Measurements from ENCODE around the gene MALSU1. TPM values are rescaled to one million over a fixed set of nuclear protein-coding genes. Genes with fewer than 3 reads are reported as not detected.
A peak's percentile ranks its signal among the peaks of the same experiment; 100 is the strongest.

MALSU1 gene
- total RNA-seq, 3 donors from 2014 or later (not counting 1 experiment from before 2014, with no cell fraction given) = 23.4 to 31.8 (median 26.3) TPM

DNA sequence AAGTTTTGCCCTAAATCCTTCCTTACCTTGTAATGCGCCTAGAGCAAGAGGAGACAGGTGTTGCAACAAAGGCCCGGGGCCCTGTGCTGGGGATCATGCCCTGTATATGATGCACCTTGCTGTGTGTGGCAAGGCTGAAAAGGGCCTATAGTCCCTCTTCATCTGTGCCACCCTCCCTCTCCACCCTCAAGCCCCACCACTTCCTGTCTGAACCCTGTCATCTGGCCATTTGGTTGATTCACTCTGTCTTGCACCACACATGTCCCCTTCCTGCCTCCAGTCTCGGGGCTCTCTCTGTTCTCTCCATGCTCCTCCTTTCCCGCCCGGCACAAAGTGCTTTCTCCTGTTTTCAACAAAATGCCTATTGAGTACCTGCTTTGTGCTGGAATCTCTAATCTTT, 11.5 kb upstream of the MALSU1 start:
- intact Hi-C loops (cut with micrococcal nuclease) = no loop called here
- TF ChIP-seq, protein P1, sequence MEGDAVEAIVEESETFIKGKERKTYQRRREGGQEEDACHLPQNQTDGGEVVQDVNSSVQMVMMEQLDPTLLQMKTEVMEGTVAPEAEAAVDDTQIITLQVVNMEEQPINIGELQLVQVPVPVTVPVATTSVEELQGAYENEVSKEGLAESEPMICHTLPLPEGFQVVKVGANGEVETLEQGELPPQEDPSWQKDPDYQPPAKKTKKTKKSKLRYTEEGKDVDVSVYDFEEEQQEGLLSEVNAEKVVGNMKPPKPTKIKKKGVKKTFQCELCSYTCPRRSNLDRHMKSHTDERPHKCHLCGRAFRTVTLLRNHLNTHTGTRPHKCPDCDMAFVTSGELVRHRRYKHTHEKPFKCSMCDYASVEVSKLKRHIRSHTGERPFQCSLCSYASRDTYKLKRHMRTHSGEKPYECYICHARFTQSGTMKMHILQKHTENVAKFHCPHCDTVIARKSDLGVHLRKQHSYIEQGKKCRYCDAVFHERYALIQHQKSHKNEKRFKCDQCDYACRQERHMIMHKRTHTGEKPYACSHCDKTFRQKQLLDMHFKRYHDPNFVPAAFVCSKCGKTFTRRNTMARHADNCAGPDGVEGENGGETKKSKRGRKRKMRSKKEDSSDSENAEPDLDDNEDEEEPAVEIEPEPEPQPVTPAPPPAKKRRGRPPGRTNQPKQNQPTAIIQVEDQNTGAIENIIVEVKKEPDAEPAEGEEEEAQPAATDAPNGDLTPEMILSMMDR (IDR thresholded peaks at IDR 0.05) = no peak
- Histone ChIP-seq H3K27me3 (ENCODE audit: control insufficient read depth, insufficient read depth, low read length) (no peaks in the 10 kb centered on the region), H3K4me3 (ENCODE audit: low read length) (no peak overlapping the region), H3K9me3 (ENCODE audit: control insufficient read depth, insufficient read depth, low read length) (no peaks in the 10 kb centered on the region), H3K27ac (ENCODE audit: low read length) (no peak overlapping the region), H3K36me3 (ENCODE audit: control insufficient read depth, insufficient read depth, low read length) (no peaks in the 10 kb centered on the region), H3K4me1 (ENCODE audit: control insufficient read depth, insufficient read depth, low read length) (peaks cover 15% of the 10 kb centered on the region)
- DNase-seq = no peak
- 70% methylated on average over 5 of the region's 5 CpGs for WGBS (ENCODE audit: insufficient coverage)
- Mint-ChIP-seq H3K9me3 (no peaks in the 10 kb centered on the region), H3K36me3 (no peaks in the 10 kb centered on the region), H3K27ac (no peak overlapping the region), H3K4me1 (peaks cover 6 to 7% of the 10 kb centered on the region in 2 donors), H3K27me3 (ENCODE audit: low read depth in 2 of 2) (peaks cover 0 to 4% of the 10 kb centered on the region in 2 donors), H3K4me3 (no peak overlapping the region)
- peak in 2 of 3 donors; percentile 36 to 52 for ATAC-seq

DNA sequence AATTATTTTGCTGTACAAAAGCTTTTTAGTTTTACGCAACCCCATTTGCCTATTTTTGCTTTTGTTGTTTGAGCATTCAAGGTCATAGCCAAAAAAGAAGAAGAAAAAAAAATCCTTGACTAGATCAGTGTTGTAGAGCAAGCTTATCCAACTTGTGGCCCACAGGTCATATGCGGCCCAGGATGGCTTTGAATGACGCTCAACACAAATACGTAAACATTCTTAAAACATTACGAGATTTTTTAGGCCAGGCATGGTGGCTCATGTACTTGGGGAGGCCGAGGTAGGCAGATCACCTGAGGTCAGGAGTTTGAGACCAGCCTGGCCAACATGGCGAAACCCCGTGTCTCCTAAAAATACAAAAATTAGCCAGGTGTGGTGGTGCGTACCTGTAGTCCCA, 8.1 kb upstream of the MALSU1 start:
- no peaks in the 10 kb centered on the region for H3K9me3 ChIP-seq (ENCODE audit: control insufficient read depth, insufficient read depth, low read length)
- H3K27ac ChIP-seq (ENCODE audit: low read length) = no peak overlapping the region
- DNase-seq (no peak), ATAC-seq (no peak)
- no peak overlapping the region for H3K4me3 ChIP-seq (ENCODE audit: low read length)
- intact Hi-C loops (cut with micrococcal nuclease) = no loop called here
- no peaks in the 10 kb centered on the region for H3K27me3 ChIP-seq (ENCODE audit: control insufficient read depth, insufficient read depth, low read length)
- TF ChIP-seq, protein P1 (IDR thresholded peaks at IDR 0.05) = no peak
- Mint-ChIP-seq H3K4me3 (no peak overlapping the region), H3K36me3 (no peaks in the 10 kb centered on the region), H3K27me3 (ENCODE audit: low read depth in 2 of 2) (peaks cover 0 to 8% of the 10 kb centered on the region in 2 donors), H3K4me1 (peaks cover 6 to 7% of the 10 kb centered on the region in 2 donors), H3K27ac (no peak overlapping the region), H3K9me3 (no peaks in the 10 kb centered on the region)
- no peaks in the 10 kb centered on the region for H3K36me3 ChIP-seq (ENCODE audit: control insufficient read depth, insufficient read depth, low read length)
- 96% methylated on average over 9 of the region's 9 CpGs for WGBS (ENCODE audit: insufficient coverage)
- H3K4me1 ChIP-seq (ENCODE audit: control insufficient read depth, insufficient read depth, low read length) = peaks cover 15% of the 10 kb centered on the region

DNA sequence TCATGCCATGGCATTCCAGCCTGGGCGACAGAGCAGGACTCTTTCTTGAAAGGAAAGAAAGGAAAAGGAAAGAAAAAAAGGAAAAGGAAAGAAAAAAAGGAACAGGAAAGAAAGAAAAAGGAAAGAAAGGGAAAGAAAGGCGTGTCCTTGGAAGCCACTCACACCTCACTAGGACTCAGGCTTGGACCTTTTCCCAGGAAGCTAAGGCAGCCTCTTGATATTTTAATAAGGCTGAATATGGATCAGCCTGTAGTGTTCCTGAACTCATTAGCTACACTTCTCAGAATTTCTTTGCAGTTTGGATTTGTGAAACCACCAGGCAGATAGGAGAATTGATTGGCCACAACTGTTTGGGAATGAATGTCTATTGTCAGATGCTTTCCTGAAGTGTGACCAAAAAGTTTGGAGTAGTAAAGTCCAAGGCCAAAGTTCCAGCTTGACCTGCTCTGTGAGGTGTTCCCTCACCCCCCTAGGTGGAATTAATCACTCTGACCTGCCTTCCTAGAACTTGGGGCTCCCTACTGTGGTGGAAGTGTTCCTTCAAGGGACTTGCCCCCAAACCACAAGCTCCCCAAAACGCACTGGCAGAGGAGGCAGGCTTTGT, 7.1 kb upstream of the MALSU1 start:
- no peak overlapping the region for H3K4me3 ChIP-seq (ENCODE audit: low read length)
- no peak overlapping the region for H3K27ac ChIP-seq (ENCODE audit: low read length)
- H3K4me1 ChIP-seq (ENCODE audit: control insufficient read depth, insufficient read depth, low read length) = peaks cover 15% of the 10 kb centered on the region
- ATAC-seq (no peak), DNase-seq (no peak)
- Mint-ChIP-seq H3K27ac (no peak overlapping the region), H3K9me3 (no peaks in the 10 kb centered on the region), H3K36me3 (no peaks in the 10 kb centered on the region), H3K4me3 (no peak overlapping the region), H3K4me1 (peaks cover 6 to 7% of the 10 kb centered on the region in 2 donors), H3K27me3 (ENCODE audit: low read depth in 2 of 2) (peaks cover 0 to 15% of the 10 kb centered on the region in 2 donors)
- intact Hi-C loops (cut with micrococcal nuclease) = no loop called here
- 78% methylated on average over 3 of the region's 3 CpGs for WGBS (ENCODE audit: insufficient coverage)
- no peaks in the 10 kb centered on the region for H3K36me3 ChIP-seq (ENCODE audit: control insufficient read depth, insufficient read depth, low read length)
- H3K27me3 ChIP-seq (ENCODE audit: control insufficient read depth, insufficient read depth, low read length) = no peaks in the 10 kb centered on the region
- H3K9me3 ChIP-seq (ENCODE audit: control insufficient read depth, insufficient read depth, low read length) = no peaks in the 10 kb centered on the region
- TF ChIP-seq, protein P1 (IDR thresholded peaks at IDR 0.05) = no peak

DNA sequence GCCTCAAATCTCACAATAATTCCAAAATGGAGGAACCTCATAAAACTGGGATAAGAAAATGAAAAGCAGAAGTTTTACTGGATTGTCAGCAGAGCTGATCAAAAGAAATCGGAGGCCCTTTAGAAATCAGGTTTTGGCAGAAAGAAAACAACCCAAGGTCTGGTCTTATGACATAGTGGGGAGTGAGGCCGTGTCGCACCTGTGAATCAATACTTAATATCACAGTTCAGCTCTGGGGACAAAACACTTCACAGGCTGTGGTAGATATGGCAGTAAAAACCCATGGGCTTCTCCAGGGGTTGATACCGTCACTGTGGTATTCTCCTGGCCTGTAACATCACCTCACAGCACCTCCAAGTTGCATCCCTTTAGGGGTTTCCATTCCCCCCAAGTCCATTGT, 6.5 kb upstream of the MALSU1 start:
- Histone ChIP-seq H3K27ac (ENCODE audit: low read length) (no peak overlapping the region), H3K36me3 (ENCODE audit: control insufficient read depth, insufficient read depth, low read length) (no peaks in the 10 kb centered on the region), H3K27me3 (ENCODE audit: control insufficient read depth, insufficient read depth, low read length) (no peaks in the 10 kb centered on the region), H3K4me1 (ENCODE audit: control insufficient read depth, insufficient read depth, low read length) (peaks cover 11% of the 10 kb centered on the region), H3K4me3 (ENCODE audit: low read length) (no peak overlapping the region), H3K9me3 (ENCODE audit: control insufficient read depth, insufficient read depth, low read length) (no peaks in the 10 kb centered on the region)
- Mint-ChIP-seq H3K9me3 (no peaks in the 10 kb centered on the region), H3K4me1 (peaks cover 4 to 5% of the 10 kb centered on the region in 2 donors), H3K27me3 (ENCODE audit: low read depth in 2 of 2) (peaks cover 0 to 15% of the 10 kb centered on the region in 2 donors), H3K36me3 (no peaks in the 10 kb centered on the region), H3K4me3 (no peak overlapping the region), H3K27ac (no peak overlapping the region)
- ATAC-seq = no peak
- no peak for DNase-seq
- intact Hi-C loops (cut with micrococcal nuclease) = no loop called here
- TF ChIP-seq, protein P1 (IDR thresholded peaks at IDR 0.05) = no peak
- 92% methylated on average over 4 of the region's 4 CpGs for WGBS (ENCODE audit: insufficient coverage)
